NB4 (cell line): ENCODE results near the gene SLC26A1.

Experiments used
- DNase-seq: peaks from one replicate; pipeline ENCODE4 v3.0.0; 2010; ENCODE audit warnings: low read depth
- H3K4me3 ChIP-seq: one replicate; pipeline ENCODE4 v1.5.1; 2011; ENCODE audit warnings: mild to moderate bottlenecking, low read depth, low read length, moderate library complexity
- MYC ChIP-seq: IDR thresholded peaks from 2 replicates; pipeline ENCODE4 v1.6.1; 2011; ENCODE audit warnings: low read depth, low read length
- POLR2A ChIP-seq: IDR thresholded peaks from 2 replicates; pipeline ENCODE4 v1.6.1; 2011; ENCODE audit warnings: mild to moderate bottlenecking; ENCODE audit not compliant: insufficient read length; ENCODE audit errors: extremely low read depth
- TF ChIP-seq, protein P1 (sequence below): IDR thresholded peaks from one replicate; pipeline ENCODE4 v1.5.1; 2012; ENCODE audit warnings: low read depth, low read length
- TF ChIP-seq, protein P2 (sequence below): IDR thresholded peaks from 2 replicates; pipeline ENCODE4 v1.6.1; 2011; ENCODE audit warnings: low read depth, low read length

The SLC26A1 gene

DNA sequence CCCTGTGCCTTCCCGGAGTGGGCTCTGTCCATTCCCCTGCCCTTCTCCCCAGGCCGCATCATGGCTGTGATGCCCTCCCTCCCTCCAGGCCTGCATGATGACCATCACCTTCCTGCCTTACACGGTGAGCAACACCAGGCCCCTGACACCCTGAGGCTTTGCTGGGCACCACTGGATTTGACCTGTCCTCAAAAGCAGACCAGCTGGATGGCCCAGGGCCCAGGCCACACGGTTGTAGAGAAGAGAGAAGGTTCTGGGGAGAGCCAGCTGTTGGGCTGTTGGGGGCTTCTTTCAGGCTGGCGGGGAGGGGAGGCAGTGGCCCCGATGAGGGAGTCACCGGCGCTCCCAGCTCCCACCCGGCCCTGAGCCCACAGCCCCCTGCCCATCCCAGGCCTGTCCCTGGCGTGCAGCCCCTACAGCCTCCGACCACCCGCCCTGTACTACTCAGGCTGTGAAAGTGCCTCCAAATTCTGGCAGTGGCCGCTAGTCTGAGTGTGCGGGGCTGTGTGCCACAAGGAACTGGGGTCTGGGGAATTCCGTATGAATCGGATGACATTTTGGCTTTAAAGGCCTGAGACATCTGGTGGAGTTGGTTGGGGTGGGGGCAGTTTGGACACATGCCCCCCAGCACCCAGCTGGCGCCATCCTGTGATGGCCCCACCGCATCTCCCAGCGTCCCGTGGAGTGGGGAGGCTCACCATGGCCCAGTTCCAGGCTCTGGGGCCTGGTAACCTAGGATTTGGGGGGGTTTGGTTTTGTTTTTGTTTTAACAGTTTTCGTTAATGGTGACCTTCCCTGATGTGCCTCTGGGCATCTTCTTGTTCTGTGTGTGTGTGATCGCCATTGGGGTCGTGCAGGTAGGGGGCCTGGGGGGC, 41.4 kb downstream of the SLC26A1 start:
- no peak for DNase-seq
- TF ChIP-seq MYC (no peak), POLR2A (no peak)
- TF ChIP-seq, protein P1, sequence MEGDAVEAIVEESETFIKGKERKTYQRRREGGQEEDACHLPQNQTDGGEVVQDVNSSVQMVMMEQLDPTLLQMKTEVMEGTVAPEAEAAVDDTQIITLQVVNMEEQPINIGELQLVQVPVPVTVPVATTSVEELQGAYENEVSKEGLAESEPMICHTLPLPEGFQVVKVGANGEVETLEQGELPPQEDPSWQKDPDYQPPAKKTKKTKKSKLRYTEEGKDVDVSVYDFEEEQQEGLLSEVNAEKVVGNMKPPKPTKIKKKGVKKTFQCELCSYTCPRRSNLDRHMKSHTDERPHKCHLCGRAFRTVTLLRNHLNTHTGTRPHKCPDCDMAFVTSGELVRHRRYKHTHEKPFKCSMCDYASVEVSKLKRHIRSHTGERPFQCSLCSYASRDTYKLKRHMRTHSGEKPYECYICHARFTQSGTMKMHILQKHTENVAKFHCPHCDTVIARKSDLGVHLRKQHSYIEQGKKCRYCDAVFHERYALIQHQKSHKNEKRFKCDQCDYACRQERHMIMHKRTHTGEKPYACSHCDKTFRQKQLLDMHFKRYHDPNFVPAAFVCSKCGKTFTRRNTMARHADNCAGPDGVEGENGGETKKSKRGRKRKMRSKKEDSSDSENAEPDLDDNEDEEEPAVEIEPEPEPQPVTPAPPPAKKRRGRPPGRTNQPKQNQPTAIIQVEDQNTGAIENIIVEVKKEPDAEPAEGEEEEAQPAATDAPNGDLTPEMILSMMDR: no peak
- TF ChIP-seq, protein P2, sequence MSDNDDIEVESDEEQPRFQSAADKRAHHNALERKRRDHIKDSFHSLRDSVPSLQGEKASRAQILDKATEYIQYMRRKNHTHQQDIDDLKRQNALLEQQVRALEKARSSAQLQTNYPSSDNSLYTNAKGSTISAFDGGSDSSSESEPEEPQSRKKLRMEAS: no peak
- no peak overlapping the region for H3K4me3 ChIP-seq

DNA sequence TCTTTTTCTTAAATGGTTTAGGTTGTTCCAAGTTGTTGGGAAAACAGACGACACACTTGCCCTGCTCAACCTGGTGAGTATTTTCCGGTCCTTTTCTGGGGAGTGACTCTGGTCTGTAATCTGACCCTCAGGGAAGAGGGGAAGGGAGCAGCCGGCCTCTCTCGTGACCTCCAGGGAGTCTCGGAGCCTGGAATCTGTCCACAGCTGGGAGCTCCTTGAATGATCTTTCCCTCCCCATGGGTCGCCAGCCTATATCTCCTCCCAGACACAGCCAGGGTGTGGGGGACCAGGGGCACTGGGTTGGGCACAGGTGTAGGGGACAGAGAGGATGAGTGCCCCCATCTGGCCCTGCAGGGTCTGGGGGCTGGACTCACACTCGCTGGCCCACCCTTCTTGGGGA, 42.0 kb downstream of the SLC26A1 start:
- no peak for TF ChIP-seq MYC
- TF ChIP-seq, protein P1: no peak
- TF ChIP-seq, protein P2: no peak
- no peak for TF ChIP-seq POLR2A
- no peak overlapping the region for H3K4me3 ChIP-seq
- DNase-seq: no peak

DNA sequence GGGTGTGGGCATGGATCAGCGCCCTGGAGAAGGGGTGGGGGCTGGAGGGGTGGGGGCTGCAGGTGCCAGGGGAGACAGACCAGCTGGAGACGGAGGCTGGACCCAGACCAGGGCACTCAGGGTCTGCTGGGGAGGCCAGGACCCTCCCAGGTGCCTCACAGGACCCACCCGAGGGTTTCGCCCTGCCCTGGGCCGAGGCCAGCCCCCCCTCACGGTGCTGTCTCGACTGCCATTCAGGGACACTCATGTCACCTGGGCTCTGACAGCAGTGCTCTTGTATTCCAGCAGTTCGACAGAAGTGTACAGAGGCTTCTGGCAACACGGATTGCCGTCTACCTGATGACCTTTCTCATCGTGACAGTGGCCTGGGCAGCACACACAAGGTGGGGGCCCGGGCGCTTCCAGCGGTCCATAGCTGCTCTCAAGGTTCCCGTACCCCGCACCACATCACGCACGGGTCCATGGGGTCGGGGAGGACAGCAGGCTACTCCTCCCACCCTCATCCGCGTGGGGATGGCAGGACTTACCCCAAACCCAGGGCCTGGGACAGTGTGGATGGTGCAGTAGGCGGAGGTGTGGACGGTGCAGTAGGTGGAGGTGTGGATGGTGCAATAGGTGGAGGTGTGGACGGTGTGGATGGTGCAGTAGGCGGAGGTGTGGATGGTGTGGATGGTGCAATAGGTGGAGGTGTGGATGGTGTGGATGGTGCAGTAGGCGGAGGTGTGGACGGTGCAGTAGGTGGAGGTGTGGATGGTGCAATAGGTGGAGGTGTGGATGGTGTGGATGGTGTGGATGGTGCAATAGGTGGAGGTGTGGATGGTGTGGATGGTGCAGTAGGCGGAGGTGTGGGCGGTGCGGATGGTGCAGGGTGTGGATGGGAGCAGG, 42.8 kb downstream of the SLC26A1 start:
- TF ChIP-seq POLR2A (no peak), MYC (no peak)
- TF ChIP-seq, protein P2: no peak
- TF ChIP-seq, protein P1: no peak
- no peak overlapping the region for H3K4me3 ChIP-seq
- DNase-seq: no peak

DNA sequence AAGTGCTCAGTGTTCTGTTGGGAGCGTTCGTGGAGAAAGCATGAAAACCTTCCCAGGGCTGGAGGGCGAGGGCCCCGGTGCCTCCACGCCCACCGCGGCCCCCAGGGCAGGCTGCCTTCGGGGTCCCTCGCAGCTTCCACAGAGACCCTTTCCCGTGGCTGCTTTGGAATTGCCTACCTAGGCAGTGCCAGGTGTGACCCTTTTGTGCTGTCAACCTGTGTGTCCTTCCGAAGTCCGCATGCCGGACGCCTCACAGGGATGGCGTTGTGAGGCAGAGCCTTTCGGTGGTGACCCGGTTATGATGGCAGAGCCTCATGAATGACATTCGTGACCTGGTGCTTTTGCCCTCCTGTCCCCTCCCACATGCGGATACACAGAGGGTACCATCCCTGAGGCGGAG, 43.5 kb downstream of the SLC26A1 start:
- TF ChIP-seq MYC (no peak), POLR2A (no peak)
- TF ChIP-seq, protein P2: no peak
- TF ChIP-seq, protein P1: no peak
- no peak overlapping the region for H3K4me3 ChIP-seq
- no peak for DNase-seq

DNA sequence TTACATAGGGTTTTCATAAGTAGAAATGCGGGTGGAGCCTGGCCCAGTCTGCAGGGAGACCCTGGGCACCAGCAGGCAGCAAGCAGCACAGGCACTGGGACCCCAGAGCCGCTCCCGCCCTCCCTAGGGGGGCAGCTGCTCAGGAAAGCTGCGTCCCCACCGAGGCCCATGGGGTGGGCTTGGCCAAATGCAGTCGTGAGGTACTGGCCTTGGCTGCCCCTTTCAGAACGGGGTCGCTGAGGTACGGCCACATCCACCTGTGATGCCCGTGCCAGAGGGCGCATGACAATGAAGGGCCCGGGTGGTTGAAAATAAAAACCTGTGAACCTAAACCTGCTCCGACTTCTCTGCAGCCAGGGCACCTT, 44.3 kb downstream of the SLC26A1 start:
- no peak overlapping the region for H3K4me3 ChIP-seq
- DNase-seq: no peak
- TF ChIP-seq, protein P1: no peak
- TF ChIP-seq POLR2A (no peak), MYC (no peak)
- TF ChIP-seq, protein P2: no peak
